NCI-H2196 treated with DMSO at 0.1 percent for 48 hours (cell line): ENCODE results near the gene CBFA2T3.
"Not testable (repeated sequence)": the region's sequence is repeated elsewhere in the genome, so short reads cannot be mapped to it uniquely, and the experiment has no call there.

Experiments
- DNase-seq: peaks from one replicate; lab custom pipeline; 2025; ENCODE audit not compliant: unreplicated experiment; lab: John Stamatoyannopoulos, UW

The CBFA2T3 gene

DNA sequence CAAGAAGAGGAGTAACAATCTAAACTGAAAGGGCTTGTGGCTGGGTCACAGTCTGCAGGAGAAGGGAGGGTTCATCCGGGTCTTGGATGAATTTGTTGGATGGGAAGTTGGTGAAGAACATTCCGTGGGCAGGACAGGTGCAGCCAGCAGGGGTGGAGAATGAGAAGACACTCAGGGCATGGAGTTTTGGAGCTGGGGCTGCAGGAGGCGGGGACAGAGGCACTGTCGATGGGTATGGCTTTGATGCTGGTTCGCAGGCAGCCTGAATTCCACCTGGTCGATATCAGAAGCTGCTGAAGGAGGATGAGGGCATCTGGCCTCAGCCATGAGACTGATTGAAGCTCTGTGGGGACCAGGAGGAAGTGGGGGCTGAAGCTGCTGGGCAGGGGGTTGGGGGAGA is 36.1 kb upstream of the CBFA2T3 start:
- no peak for DNase-seq

- no peak for DNase-seq
These were observed 35.6 kb upstream of the CBFA2T3 start for GRCh38 chr16:89012622-89012995.

DNA sequence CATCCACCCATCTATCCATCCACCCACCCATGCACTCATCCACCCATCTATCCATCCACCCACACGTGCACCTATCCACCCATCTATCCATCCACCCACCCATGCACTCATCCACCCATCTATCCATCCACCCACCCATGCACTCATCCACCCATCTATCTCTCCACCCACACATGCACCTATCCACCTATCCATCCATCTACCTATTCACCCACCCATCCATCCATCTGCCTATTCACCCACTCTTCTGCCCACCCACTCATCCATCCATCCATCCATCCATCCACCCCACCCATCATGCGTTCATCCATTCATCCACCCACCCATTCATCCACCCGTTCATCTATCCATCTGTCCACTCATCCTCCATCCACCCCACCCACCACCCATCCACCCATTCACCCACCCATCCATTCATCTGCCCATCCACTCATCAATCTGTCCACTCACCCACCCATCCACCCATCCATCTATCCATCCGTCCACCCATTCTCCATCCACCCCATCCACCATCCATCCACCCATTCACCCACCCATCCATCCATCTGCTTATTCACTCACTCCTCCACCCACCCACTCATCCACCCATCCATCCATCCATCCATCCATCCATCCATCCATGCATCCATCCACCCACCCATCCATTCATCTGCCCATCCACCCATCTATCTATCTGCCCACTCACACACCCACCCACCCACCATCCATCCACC is 35.1 kb upstream of the CBFA2T3 start:
- no peak for DNase-seq

- DNase-seq: no peak
These were observed 33.4 kb upstream of the CBFA2T3 start for GRCh38 chr16:89010210-89010925.

DNA sequence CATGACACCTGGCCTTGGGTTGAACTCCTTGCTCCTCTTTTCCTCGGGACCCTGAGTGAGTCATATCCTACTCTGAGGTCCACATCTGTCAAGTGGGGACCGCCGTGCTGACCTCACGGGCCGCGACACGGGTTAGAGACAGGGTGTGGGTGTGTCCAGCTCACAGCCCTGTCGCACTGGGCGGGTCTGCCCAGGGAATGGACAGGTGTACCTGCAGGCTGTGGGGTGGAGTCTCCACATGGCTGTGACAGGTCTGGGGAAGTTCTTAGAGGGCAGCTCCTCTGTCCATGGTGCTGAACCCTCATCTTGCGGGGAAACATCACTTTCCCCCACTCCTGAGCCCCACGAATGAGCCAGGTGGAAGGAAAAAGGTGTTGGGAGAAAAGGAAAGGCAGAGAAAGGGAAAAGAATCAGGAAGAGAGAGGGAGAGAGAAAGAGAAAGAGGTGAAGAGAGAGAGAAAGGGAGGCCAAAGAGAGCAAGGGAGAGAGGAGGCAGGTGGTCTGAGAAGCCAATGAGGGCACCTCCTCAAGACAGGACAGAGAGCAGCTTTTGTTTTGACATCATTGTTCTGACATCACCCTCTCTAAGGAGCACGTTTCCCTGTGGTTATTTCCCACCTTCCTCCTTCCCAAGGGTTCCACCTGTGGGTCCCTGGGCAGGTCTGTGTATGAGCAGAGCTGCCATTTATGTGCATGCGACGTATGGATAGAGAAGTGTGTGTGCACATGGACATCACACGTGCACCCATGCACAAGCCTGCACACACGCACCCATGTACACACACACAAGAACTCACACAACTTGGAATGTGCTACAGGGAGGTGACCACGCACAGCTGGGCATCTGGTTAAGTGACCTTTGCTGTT is 32.6 kb upstream of the CBFA2T3 start:
- DNase-seq: no peak

DNA sequence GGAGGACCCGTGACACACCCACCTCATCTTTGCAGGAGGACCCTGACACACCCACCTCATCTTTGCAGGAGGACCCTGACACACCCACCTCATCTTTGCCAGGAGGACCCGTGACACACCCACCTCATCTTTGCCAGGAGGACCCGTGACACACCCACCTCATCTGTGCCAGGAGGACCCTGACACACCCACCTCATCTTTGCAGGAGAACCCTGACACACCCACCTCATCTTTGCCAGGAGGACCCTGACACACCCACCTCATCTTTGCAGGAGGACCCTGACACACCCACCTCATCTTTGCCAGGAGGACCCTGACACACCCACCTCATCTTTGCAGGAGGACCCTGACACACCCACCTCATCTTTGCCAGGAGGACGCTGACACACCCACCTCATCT is 31.8 kb upstream of the CBFA2T3 start:
- DNase-seq: not testable (repeated sequence)

GRCh38 chr16:89007371-89008249 is 30.6 kb upstream of the CBFA2T3 start:
- no peak for DNase-seq

DNA sequence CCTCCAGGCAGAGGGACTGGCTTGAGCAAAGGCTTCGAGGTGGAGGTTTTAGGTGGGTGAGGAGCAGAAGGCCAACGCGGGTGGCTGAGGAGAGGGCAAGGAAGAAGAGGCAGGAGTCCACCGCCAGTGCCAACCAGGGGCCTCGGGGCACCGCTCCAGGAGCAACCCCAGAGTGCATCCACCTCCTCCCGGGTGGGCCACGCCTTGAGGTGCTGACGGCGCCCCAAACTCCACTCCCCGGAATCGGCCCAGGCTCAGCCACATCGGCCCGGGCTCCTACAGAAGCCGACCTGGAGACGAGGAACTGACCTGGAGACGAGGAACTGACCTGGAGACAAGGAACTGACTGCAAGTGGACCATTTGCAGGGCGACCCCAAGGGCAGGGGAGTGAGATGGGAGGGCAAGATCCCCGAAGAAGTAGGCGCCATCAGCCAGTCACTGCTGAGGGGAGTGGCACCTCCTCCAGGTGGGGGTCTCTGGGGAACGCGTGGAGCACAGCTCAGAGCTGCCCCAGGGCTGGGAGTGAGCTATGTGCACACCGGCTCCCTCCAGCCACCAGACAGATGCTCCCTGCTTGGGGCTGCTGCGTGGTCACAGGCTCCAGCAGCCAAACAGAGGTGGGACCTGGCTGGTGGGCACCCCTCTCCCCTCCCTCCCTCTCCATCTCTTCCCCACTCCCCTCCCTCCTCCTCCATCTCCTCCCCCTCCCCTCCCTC is 29.2 kb upstream of the CBFA2T3 start:
- DNase-seq: no peak

GRCh38 chr16:89005201-89006035 is 28.4 kb upstream of the CBFA2T3 start:
- no peak for DNase-seq

DNA sequence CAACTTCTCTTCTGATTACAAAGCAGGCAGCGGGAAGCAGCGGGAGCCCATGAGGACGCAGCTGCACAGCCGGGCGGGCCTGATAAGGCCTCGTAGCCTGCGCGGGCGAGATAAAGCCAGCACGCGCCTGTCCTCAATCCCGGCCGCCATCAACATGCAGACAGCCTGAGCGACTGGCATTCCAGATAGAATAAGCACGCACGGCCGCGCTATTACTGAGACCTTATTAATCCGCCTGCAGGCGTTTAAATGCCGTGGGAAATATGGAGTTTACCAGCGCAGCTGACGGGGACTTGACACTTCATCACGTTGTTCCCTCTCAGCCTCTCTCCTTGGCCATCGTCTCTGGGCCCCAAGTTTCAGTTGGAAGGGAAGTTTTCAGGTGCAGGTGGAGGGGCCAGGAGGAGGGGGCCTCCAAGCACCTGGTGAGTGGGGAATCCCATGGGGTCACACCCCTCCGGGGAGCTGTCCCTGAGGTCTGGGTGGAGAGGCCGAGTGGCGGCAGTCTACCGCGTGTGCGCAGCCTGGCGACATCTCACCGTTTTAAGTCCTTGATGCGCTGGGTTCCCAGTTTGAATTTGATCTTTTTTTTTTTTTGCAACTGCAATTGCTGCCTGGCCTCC is 27.3 kb upstream of the CBFA2T3 start:
- DNase-seq: no peak

DNA sequence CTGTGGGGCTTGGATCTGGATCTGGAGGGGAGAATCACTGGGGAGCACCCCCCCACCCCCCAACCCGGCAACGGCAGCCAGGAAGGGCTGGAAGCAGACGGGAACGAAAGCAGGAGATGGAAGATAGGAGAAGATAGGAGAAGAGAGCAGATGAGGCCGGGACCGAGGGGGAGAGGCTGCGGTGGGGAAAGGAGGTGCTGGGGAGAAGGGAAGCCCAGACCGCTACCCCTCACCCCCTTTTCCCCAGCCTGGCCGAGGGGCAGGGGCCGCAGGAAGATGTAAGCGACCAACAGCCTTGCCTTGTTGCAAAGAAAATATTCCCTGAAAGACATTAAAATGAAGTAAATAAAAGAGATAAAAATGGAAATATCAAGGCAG is 26.8 kb upstream of the CBFA2T3 start:
- DNase-seq: no peak

GRCh38 chr16:89002851-89003830 is 26.1 kb upstream of the CBFA2T3 start:
- DNase-seq: no peak

DNA sequence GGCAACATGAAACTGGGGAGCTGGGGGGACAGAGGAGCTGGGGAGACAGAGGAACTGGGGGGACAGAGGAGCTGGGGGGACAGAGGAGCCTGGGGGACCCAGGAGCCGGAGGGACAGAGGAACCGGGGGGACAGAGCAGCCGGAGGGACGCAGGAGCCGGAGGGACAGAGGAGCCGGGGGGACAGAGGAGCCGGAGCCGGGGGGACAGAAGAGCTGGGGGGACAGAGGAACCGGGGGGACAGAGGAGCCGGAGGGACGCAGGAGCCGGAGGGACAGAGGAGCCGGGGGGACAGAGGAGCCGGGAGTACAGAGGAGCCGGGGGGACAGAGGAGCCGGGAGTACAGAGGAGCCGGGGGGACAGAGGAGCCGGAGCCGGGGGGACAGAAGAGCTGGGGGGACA is 25.1 kb upstream of the CBFA2T3 start:
- not testable (repeated sequence) for DNase-seq

DNA sequence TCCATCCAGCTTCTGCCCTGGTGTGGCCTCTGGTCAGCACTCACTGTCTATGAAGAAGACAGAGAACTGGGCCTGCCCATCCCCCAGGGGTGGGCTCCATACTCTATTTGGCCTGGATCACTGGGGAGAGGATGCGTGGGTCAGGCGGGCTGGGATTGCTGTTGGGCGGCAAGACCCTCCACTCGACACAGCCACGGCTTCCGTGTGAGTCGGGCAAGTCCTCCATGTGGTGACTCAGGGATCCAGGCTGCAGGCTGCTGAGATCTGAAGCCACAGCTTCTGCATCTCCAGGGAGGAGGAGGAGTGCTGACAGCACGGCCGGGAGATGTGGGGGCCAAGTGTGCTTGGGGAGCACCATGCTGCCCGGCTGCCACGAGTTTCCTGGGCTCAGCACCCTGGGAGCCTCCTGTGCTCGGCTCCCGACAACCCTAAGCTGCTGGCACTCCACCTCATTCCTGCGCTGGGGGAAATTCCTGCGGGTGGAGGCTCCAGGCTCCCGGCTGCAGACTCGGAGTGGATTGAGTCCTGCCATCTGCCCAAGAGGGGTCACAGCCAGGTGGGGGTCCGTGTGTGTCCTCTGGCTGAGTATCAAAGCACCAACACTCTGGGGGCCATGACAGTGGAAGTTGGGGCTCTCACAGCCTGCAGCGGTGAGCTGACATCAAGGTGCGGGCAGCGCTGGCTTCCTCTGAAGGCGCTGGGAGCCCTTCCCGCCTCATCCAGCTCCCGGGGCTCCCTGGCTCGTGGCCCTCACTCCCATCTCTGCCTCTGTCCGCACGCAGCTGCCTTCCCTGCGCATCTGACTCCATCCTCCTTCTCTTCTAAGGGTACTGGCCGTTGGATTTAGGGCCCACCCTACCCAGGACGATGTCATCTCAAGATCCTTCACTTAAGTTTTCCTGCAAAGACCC is 24.4 kb upstream of the CBFA2T3 start:
- no peak for DNase-seq

GRCh38 chr16:89000207-89000959 is 23.4 kb upstream of the CBFA2T3 start:
- no peak for DNase-seq
